ENCODE data around the gene PLEKHH2.
"Not testable (repeated sequence)": the region's sequence is repeated elsewhere in the genome, so short reads cannot be mapped to it uniquely, and the experiment has no call there.

The PLEKHH2 gene

DNA sequence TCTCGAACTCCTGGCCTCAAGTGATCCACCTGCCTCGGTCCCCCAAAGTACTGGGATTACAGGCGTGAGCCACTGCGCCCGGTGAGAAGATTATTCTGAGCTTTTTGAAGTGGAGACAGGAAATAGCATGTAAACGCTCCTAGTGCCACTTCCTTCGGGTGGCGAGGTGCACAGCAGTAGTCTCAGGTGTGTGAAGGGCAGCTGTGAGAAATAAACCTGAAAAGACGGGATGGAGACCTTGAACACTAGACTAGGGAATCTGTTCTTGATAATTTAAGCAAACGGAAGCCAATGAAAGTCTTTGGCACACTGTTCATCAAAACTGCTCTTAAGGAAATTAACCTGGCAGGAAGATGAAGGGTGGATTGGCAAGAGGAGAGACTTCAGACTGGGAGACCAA lies 439 bp upstream of the PLEKHH2 start:
- no peak for DNase-seq (ENCODE audit: low spot score)

DNA sequence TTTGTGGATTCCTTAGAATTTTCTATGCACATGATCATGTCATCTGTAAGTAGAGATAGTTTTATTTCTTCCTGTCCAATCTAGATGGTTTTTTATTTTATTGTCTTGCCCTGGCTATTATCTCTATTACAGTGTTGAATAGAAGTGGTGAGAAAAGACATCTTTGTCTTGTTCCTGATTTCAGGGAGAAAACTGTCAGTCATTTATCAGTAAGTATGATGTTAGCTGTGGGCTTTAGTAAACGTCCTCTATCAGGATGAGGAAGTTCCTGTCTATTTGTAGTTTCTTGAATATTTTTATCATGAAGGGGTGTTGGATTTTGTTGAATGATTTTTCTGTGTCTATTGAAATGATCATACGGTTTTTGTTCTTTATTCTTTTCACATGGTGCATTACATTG lies 5.3 kb downstream of the PLEKHH2 start:
- DNase-seq (ENCODE audit: low spot score): no peak

DNA sequence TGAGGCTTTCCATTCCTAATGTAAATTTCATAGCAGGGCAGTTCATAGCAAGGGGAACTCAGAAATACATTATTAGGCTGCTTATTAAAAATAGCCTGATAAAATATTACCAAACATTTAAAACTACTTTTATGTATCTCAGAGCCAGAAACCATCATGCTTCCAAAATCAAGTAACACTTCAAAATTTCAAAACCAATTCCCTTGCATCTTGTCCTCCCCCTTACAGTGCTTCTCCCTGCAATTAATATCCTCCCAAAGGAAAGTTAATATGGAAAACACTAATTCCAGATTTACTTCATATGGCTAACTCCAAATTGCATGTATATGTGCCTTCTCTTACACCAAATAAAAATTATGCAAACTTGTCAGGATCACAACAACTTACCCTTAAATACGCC lies 6.6 kb downstream of the PLEKHH2 start:
- DNase-seq (ENCODE audit: low spot score): no peak

DNA sequence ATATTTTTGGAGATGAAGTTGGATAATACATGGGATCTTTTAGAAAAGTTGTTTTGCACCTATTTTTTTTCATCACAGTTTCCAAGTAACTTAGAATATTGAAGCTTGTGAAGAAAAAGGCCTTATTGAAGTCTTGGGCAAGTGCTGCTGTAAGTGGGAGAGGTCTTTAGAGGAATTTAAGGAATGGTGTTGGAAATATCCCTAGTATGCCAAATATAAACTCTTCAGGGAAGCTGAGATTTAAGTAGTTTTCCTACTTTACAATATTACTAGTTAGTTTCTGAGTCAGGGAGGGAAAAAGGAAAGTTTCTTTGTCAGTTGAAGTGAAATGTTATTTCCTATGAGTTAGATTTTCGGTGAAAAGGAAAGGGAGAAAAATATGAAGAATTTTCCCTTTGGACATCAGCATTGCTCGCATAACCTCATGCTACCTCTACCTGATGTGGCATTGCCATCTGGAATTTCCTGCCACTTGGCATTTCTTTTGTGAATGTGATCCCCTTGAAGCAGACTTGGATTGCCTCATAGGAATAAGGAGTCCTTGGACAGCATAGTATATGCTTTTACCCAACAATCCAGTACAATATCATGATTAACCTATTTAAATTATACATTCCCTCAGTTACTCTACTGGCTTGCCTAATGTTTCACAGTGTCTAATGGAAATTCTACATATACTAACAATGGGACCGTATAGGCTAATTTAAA lies 12.1 kb downstream of the PLEKHH2 start:
- DNase-seq (ENCODE audit: low spot score): peak; percentile 39

DNA sequence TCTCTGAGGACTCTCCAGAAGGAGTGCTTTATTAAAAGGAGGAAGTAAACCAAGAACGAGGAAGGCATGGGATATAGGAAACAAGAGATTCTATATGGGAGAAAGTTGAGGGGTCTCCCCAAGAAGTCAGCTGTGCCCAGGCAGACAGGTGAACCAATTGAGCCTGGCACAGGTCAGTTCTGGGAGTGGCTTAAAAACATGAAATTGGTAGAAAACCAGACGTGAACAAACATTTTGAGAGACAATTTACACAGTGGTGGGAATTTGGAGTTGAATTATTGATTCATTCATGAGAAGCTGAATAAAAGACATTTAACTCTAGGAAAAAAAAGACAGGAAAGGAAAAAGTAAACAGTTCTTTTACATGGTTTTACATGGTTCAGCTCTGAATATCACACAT lies 16.4 kb downstream of the PLEKHH2 start:
- DNase-seq (ENCODE audit: low spot score): no peak

DNA sequence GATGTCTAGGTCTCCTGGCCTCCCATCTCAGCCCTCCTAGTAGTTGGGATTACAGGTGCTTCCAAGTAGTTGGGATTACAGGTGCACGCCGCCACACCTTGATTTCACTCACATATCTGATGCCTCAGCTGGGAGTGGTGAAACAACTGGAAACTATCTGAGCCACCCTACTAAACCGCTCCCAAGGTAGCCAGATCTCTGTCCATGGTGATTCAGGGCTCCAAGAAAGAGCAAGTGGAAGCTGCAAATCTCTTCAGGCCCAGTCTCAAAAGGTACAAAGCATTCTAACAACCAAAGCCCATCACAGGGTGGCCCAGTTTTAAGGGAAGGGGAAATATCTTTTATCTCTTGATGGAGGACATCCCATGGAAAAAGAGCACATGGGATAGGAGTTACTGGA lies 20.2 kb downstream of the PLEKHH2 start:
- no peak for DNase-seq (ENCODE audit: low spot score)

DNA sequence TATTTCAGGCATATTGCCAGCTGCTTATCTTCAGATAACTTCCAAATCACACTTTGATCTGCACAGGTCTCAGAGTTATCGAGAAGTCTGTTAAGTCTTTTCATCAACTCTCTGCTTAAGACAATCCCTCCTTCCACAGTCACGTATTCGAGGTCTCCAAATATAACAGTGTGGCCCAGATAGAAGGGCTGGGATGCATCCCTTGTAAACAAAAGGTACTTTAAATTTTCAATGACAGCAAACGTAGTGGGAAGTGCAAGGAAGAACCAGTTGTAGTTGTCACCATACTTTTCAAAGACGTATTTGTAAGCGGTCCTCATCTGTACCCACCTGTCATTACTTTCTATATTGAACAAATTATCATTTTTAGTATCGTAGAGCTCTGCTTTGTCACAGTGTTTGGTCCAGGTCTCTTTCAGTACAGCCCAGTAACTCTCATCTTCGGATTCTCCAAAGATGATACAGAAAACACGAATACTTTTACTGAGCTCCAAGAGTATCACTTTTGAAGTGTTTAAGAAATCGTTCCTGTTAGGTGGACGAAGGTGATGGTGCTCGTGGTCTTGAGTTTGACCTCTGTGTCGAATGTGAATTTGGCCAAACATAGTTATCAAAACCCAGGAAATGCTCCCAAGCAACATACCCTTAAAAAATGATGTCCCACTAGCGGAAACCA lies 38.7 kb downstream of the PLEKHH2 start:
- DNase-seq (ENCODE audit: low spot score): no peak

DNA sequence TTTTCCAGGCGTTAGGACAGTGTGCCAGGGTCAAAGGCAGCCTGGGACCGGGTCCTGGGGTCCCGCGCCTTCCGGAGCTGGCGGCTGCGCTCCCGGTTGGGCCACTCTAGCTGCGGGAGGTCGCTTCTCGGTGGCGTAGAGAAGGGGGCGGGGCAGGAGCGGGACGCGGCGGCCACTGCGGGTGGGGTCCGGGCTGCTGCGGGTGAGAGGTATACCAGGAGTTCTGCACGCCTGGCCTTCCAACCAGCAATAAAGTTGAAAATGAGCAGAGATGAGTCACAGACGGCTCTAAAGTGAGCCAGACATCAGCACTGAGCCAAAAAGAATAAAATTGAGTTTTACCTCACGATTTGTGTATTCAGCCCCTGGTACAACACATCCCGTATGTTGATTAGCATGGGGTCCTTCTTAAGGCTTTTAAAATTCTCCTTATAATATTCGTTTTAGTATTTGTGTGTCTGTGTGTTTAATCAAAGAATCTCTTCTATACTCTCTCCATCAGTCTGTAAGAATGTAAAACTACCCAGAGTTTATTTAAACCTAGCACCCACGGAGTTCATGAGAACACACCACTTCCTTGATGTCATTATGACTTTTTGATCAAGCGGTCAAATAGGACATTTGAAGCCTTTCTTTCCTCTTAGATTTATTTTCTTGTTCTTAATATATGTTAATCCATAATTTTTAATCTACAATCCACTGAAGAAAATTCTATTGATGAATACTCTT lies 39.4 kb downstream of the PLEKHH2 start, which contains the start of gene C1GALT1C1L:
Gene C1GALT1C1L (minus strand): TSS at position 108 of the 729 bp plus-strand sequence. CDS start 107 bp downstream, at position 1.
- peak; percentile 68 for DNase-seq (ENCODE audit: low spot score)

DNA sequence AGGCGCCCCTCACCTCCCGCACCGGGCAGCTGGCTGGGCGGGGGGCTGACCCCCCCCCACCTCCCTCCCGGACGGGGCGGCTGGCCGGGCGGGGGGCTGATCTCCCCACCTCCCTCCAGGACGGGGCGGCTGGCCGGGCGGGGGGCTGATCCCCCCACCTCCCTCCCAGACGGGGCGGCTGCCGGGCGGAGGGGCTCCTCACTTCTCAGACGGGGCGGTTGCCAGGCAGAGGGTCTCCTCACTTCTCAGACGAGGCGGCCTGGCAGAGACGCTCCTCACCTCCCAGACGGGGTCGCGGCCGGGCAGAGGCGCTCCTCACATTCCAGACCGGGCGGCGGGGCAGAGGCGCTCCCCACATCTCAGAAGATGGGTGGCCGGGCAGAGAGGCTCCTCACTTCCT lies 40.7 kb downstream of the PLEKHH2 start:
- DNase-seq (ENCODE audit: low spot score): not testable (repeated sequence)

DNA sequence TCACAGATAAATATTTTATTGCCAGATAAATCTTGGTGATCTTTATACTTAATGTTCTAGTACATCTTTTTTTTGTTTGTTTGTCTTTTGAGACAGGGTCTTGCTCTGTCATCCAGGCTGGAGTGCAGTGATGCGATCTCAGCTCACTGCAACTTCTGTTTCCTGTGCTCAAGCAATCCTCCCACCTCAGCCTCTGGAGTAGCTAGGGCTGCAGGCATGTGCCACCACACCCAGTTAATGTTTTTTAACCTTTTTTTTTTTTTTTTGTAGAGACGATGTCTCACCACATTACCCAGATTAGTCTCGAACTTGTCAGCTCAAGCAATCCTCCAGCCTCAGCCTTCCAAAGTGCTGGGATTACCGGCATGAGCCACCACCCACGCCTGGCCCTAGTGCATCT lies 48.3 kb downstream of the PLEKHH2 start:
- DNase-seq (ENCODE audit: low spot score): no peak

DNA sequence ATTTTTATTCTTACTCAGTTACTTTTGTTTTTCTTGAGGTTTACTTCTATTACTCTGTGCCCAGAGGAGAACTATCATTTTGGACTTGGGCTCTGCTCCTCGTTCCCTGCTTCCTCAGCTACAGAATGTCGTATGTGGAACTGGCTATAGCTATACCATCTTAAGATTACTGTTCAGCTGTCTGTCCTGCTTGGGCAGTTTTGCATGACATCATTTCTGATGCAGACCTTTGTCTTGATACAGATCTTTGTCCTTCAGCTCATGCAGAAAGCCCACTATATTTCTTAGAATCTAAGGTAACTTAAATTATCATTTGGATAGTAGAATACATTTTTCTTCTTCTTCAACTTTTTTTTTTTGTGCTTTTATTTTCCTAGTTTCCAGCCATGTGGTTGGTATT lies 52.9 kb downstream of the PLEKHH2 start:
- DNase-seq (ENCODE audit: low spot score): no peak

DNA sequence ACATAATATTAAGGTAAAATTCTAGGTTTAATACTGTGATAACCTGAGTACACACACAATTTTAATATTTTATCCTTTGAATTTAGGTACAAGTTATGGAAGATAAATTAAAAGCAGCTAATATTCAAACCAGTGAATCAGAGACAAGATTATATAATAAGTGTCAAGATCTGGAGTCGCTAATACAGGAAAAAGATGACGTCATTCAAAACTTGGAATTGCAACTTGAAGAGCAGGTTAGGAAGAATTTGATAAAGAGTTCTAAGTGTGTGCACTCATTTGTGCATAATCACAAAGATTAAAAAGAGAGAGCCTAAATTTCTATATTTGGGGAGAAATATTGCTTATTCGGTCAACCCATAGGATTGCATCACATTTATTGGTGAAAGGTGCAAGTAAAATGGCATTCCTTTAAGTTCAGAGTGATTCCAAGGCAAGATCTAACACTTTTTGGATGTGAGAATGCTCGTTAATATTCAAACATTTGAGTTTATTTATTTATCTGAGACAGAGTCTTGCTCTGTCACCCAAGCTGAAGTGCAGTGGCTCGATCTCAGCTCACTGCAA lies 55.5 kb downstream of the PLEKHH2 start:
- DNase-seq (ENCODE audit: low spot score): no peak

DNA sequence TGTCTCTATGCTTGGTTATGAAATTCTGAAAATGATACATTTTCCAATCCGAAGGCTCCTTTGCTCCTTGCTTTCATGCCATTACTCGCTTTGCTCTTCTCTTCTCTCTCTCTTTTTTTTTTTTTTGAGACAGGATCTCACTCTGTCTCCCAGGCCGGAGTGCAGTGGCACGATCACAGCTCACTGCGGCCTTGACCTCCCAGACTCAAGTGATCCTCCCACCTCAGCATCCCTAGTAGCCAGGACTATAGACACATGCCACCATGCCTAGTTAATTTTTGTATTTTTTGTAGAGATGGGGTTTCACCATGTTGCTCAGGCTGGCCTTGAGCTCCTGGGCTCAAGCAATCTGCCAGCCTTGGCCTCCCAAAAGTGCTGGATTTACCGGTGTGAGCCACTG lies 61.1 kb downstream of the PLEKHH2 start:
- not testable (repeated sequence) for DNase-seq (ENCODE audit: low spot score)

DNA sequence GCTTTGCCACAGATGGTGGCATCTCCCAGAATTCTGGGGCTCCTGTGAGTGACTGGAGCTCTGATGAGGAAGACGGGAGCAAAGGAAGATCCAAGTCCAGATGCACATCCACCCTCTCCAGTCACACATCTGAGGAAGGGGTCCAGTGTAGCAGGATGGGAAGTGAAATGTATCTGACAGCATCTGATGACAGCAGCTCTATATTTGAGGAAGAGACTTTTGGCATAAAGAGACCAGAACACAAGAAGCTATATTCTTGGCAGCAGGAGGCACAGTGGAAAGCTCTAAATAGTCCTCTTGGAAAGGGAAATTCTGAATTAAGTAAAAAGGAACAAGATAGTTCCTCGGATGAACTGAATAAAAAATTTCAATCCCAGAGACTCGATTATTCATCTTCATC lies 62.7 kb downstream of the PLEKHH2 start:
- no peak for DNase-seq (ENCODE audit: low spot score)

DNA sequence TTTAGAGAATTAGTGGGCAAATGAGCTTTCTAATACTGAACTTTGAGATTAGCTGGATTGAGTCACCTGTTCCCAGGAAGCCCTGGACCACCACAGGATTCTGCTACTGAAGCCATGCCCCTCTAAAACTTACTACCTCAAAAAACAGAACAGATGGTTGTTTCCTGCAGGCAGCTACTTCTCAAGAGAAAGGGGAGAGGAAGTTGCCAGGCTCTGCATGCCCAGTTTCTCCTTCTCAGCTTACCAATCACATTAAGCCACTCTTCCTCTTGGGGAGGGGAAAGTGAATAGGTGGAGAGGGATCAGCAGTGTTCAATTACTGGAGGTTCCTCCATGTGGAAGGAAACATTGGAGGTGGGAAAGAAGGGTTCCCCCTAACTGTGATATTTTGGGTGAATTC lies 64.1 kb downstream of the PLEKHH2 start:
- DNase-seq (ENCODE audit: low spot score): no peak

DNA sequence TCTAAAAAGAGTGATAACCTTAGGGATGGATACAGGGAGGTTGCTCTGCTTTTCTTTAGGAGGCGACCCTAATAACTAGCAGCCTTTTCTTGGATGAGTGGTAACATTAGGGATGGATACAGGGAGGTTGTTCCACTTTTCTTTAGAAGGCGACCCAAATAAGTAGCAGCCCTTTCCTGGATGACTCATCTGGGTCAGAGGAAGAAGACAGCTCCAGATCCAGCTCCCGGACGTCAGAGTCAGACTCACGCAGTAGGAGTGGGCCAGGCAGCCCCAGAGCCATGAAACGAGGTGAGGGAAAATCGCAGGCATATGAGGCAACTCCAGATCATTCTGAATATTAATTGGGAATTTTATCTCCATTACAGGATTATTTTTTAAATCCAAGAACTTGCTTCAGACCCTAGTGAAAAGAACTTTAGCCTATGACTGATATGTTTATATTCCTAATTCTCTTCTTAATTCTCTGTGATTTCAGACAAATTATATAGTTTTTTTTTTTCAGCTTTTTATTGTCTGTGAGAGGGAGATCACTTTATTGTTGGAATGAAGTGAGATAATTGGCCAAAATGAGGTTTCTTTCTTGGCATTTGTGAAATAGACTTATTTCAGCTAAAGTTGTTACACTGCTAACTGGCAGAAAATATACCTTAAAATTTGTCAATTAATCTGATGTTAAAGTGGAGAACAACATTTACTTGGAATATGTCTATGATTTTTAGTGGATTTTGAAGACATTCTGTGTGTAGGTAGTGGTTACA lies 70.4 kb downstream of the PLEKHH2 start:
- DNase-seq (ENCODE audit: low spot score): peak; percentile 82

DNA sequence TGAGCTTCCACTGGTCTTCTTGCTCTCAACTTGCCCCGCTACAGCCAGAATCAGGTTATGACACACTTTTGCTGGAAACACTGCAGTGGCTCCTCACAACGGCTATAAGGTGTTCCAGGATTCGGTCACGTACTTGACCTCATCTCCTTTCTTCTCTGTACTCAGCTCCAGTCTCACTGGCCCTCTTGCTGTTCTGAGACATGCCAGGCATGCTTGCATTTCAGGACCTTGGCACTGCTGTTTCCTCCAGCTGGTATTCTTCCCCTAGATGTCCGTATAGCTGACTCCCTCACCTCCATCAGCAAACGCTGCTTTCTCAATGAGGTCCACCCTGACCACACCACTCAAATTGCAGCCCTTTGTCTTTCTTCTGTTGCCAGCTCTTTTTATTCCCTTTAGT lies 71.1 kb downstream of the PLEKHH2 start:
- no peak for DNase-seq (ENCODE audit: low spot score)

DNA sequence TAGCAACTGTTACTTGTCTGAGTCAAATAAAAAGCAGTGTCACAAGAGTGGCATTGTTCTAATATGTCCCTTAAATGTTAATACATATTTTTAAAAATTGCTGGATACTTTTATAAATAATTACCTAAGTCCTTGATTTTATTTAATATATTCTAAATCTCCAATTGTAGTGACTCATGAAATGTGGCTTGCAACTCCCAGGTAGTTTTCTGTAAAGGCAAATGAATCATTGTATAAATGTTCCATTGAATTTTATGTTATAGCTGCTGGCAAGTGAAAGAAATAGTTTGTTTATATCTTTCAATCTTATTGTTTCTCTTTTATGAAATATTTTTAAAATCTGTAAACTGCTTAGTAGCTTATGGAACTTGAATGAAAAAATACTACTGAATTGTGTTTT lies 71.8 kb downstream of the PLEKHH2 start:
- no peak for DNase-seq (ENCODE audit: low spot score)

DNA sequence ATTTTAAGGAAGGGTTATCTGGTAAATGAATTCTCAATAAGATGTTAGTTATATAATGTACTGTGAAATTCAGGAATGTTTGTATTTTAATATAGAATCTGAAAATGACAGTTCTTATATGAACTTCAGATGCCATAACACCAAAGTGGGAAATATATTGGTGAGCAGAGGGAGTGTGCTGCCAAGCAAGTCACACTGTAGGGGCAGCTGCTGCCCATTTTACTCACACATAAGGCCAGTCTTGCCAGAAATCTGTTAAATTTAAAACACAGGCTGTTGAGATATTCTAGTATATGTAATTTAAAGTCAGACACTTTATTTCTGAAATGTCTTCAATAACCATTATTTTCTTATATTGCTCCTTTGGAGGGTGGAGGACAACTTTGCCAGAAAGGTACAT lies 73.8 kb downstream of the PLEKHH2 start:
- DNase-seq (ENCODE audit: low spot score): no peak

DNA sequence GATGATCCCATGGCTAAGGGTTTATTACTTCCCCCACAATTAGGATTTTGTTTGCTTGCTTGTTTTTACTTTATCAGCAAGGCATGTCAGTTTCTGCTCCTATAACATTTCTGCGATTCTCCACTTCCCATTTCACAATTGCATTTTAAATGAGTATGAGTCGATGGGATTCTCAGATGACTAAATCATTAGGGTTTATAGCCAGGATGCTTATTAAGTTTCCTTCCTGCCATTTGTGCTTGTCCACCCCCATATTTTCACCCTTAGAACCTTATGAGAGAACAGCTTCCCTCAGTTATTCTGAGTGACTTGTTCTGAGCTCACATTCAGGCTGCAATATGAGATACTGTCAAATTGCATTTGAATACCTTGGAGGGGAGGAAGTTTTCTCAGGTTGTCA lies 77.1 kb downstream of the PLEKHH2 start:
- peak; percentile 41 for DNase-seq (ENCODE audit: low spot score)

DNA sequence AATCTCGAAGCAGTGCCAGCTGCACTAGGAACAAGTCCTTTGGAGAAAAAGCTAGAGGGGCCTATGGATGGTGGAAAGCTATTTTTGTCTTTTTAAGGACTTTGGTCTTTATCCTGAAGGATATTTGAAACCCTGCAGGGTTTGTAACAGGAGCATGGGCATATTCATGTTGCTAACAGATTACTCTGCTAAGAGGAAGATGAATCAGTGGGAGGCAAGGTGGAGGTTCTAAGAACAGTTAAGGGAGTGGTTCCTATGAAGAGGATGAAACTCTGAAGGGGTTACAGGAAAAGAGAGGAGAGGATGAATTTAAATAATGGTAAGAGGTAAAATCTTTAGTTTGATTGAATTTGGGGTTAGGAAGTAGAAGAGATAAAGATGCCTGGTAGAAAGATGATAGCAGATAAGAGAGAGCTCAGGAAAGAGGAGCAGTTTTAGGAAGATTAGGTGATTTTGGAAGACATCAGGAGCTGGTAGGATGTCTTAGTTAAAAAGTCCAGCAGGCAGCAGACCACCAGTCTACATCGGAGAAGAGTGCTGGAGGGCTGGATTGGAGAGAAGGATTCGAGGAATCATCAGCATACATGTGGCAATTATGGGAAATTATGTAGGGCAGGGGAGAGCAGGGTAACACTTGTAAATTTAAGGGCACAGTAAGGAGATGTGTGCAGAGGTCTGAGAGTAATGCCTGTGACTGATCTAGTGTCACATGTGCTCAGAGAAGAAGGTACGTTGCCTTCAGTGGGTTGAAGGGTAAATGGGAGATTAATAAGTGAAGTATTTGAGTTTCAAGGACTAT lies 78.4 kb downstream of the PLEKHH2 start:
- DNase-seq (ENCODE audit: low spot score): no peak

All from GM03348 (cell line).